HepG2 (cell line): ENCODE data around the gene MAVS.

Experiments used
- BRCA1 ChIP-seq: sonication (generic); formaldehyde crosslinking; IDR thresholded peaks from 2 replicates; pipeline ENCODE4 v1.4.0; 2020; ENCODE audit warnings: missing genetic modification reagents
- BRF2 ChIP-seq: sonication (generic); formaldehyde crosslinking; IDR thresholded peaks from 2 replicates; pipeline ENCODE4 v1.8.1; 2022; ENCODE audit warnings: mild to moderate bottlenecking, missing genetic modification reagents
- CTCF ChIP-seq: sonication (generic); formaldehyde crosslinking; IDR thresholded peaks from 2 replicates; pipeline ENCODE4 v1.5.0; 2020; ENCODE audit warnings: mild to moderate bottlenecking, missing genetic modification reagents, moderate library complexity
- FOXJ3 ChIP-seq: sonication (generic); formaldehyde crosslinking; IDR thresholded peaks from 2 replicates; pipeline ENCODE4 v1.4.0; 2020; ENCODE audit warnings: missing genetic modification reagents, mild to moderate bottlenecking, borderline replicate concordance
- HDAC6 ChIP-seq: fragments of 200-600 bp; sonication (generic); IDR thresholded peaks from 2 replicates; pipeline ENCODE4 v1.7.0; 2017; ENCODE audit warnings: mild to moderate bottlenecking, antibody characterized with exemption, low read length, low read depth
- MBD4 ChIP-seq: IDR thresholded peaks from 2 replicates; pipeline ENCODE4 v1.6.1; 2012; ENCODE audit warnings: low read length, inconsistent platforms, borderline replicate concordance
- RBAK ChIP-seq: sonication (generic); formaldehyde crosslinking; IDR thresholded peaks from 2 replicates; pipeline ENCODE4 v1.5.1; 2020; ENCODE audit warnings: mild to moderate bottlenecking, missing genetic modification reagents
- SSRP1 ChIP-seq: IDR thresholded peaks from 2 replicates; pipeline ENCODE4 v1.6.1; 2016; ENCODE audit warnings: control low read depth
- ZNF781 ChIP-seq: sonication (generic); formaldehyde crosslinking; IDR thresholded peaks from 2 replicates; pipeline ENCODE4 v1.5.1; 2020; ENCODE audit warnings: borderline replicate concordance, mild to moderate bottlenecking, missing genetic modification reagents; ENCODE audit errors: not compliant biosample characterization

- no peak for TF ChIP-seq BRCA1 (CRISPR knock-in tag)
- TF ChIP-seq CTCF (CRISPR knock-in tag), result no peak
- no peak for TF ChIP-seq BRF2 (CRISPR knock-in tag)
- TF ChIP-seq RBAK, result no peak
- no peak for TF ChIP-seq SSRP1 (CRISPR knock-in tag)
- no peak for TF ChIP-seq HDAC6
- TF ChIP-seq MBD4, result no peak
- TF ChIP-seq FOXJ3 (CRISPR knock-in tag), result no peak
- no peak for TF ChIP-seq ZNF781 (CRISPR knock-in tag)
Measured at GRCh38 chr20:3823881-3824280, 22.8 kb upstream of the MAVS start.
